HL-60 (cell line): Measurements from ENCODE around the gene KIAA0825.
A peak's percentile ranks its signal among the peaks of the same experiment; 100 is the strongest.
"Not testable (repeated sequence)": the region's sequence is repeated elsewhere in the genome, so short reads cannot be mapped to it uniquely, and the experiment has no call there.

ENCODE experiments used
- DNase-seq, 2 experiments: peaks; one replicate each; pipeline ENCODE4 v3.0.0-alpha.2; 2010 to 2020; ENCODE audit warnings: low read depth in 1 of 2, low spot score in 1 of 2
- H3K27ac ChIP-seq: fragments of 250-450 bp; sonication (Bioruptor Pico); replicated peaks from 2 replicates; pipeline ENCODE4 v1.5.1; 2020; ENCODE audit warnings: mild to moderate bottlenecking, moderate library complexity
- H3K27me3 ChIP-seq: fragments of 250-450 bp; sonication (Bioruptor Pico); 2 replicates; pipeline ENCODE4 v1.5.1; 2021; ENCODE audit warnings: mild to moderate bottlenecking, moderate library complexity; ENCODE audit not compliant: insufficient read depth, poor library complexity, severe bottlenecking
- H3K4me3 ChIP-seq: replicated peaks from 2 replicates; pipeline ENCODE4 v1.5.1; 2011; ENCODE audit warnings: mild to moderate bottlenecking, control low read depth, low read length; ENCODE audit not compliant: insufficient read depth
- CTCF ChIP-seq: IDR thresholded peaks from one replicate; pipeline ENCODE4 v1.5.1; 2011; ENCODE audit warnings: low read length, control low read depth, inconsistent platforms; ENCODE audit not compliant: insufficient read depth
- GABPA ChIP-seq: IDR thresholded peaks from 2 replicates; pipeline ENCODE4 v1.6.1; 2012; ENCODE audit warnings: low read depth
- POLR2AphosphoS5 ChIP-seq: IDR thresholded peaks from 2 replicates; pipeline ENCODE4 v1.6.1; 2012; ENCODE audit warnings: low read depth
- REST ChIP-seq: IDR thresholded peaks from 2 replicates; pipeline ENCODE4 v1.6.1; 2012; ENCODE audit warnings: low read depth; ENCODE audit not compliant: insufficient replicate concordance
- SPI1 ChIP-seq: IDR thresholded peaks from 2 replicates; pipeline ENCODE4 v1.6.1; 2012; ENCODE audit warnings: low read depth, mild to moderate bottlenecking, borderline replicate concordance

Gene KIAA0825

GRCh38 chr5:94130077-94130476 is 488.3 kb downstream of the KIAA0825 start:
- no peak for TF ChIP-seq POLR2AphosphoS5
- no peak for TF ChIP-seq CTCF
- TF ChIP-seq SPI1: no peak
- no peak for TF ChIP-seq REST
- no peak for TF ChIP-seq GABPA
- H3K27me3 ChIP-seq: no peaks in the 10 kb centered on the region
- DNase-seq: no peak

GRCh38 chr5:94125107-94125506 is 493.3 kb downstream of the KIAA0825 start:
- Histone ChIP-seq H3K4me3 (no peak overlapping the region), H3K27ac (no peak overlapping the region), H3K27me3 (no peaks in the 10 kb centered on the region)
- TF ChIP-seq SPI1: no peak
- no peak for DNase-seq

More at GRCh38 chr5:94130077-94130476, 488.3 kb downstream of the KIAA0825 start:
- H3K27ac ChIP-seq: no peak overlapping the region
- no peak overlapping the region for H3K4me3 ChIP-seq

- not testable (repeated sequence) for H3K4me3 ChIP-seq, H3K27me3 ChIP-seq, DNase-seq, H3K27ac ChIP-seq
Measured at GRCh38 chr5:94116317-94116716, 502.1 kb downstream of the KIAA0825 start.

- Histone ChIP-seq H3K4me3 (no peak overlapping the region), H3K27me3 (no peaks in the 10 kb centered on the region), H3K27ac (no peak overlapping the region)
- DNase-seq: no peak
- TF ChIP-seq REST (no peak), SPI1 (no peak), POLR2AphosphoS5 (no peak), CTCF (no peak), GABPA (no peak)
Measured at GRCh38 chr5:94113087-94113486, 505.3 kb downstream of the KIAA0825 start.

- 0 out of 2 replicates have a peak, but pooled peaks have one; percentile 9 for TF ChIP-seq GABPA
- TF ChIP-seq REST: no peak
- TF ChIP-seq SPI1: no peak
- H3K4me3 ChIP-seq: peak overlapping the region; percentile 79
- H3K27me3 ChIP-seq: no peaks in the 10 kb centered on the region
- H3K27ac ChIP-seq: peak overlapping the region; percentile 76
- DNase-seq: peak; percentile 75 to 90
Measured at GRCh38 chr5:94111209-94112004, 507.0 kb downstream of the KIAA0825 start.
